Measurements from ENCODE around the gene CFAP58. TPM values are rescaled to one million over a fixed set of nuclear protein-coding genes. Genes with fewer than 3 reads are reported as not detected.

The CFAP58 gene
- total RNA-seq, 1 experiment from 2014 or later = 0.31 TPM

DNA sequence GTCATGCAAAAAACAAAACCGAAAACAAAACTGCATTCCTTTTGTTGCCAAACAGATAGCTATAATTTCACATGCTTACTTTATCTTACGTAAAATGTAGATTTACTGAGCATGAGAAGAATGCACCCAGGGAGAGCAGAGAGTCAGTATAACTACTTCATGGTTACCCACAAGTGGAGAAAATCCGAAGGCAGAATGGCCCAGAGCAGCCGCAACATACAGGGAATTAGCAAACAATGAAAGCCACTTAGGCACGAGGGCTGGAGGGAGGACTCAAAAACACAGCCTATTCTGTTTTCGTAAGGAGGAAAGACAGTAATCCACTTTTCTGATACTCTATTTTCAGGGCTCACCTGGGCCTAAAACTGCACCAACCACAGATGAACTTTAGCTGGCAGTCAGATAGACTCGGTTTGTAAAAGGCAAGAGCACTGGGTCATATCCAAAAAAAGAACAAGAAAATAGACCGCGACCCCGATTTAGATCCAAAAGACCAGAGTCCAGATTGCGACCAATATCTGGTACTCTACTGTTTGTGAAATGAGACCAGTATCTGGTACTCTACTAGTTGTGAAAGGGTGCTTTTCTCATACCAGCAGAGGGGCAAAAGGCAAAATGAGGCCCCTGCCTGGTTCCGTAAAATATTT, 16.7 kb upstream of the CFAP58 start:
- ChIA-PET POLR2A (ENCODE audit: unreplicated experiment) (interaction anchor here (0.6 kb wide), 1 partner anchor 14 kb away, joined by 5 read pairs; no protein-coding TSS in a partner anchor), CTCF (interaction anchor here (0.7 kb wide), 1 partner anchor 45 kb away, joined by 7 read pairs; no protein-coding TSS in a partner anchor)
- no peak for TF ChIP-seq EZH2 (IDR thresholded peaks at IDR 0.05; ENCODE audit: low read depth)
- TF ChIP-seq CTCF (conservative IDR thresholded peaks at IDR 0.05) = no peak
- BruUV-seq (replicated peaks) = TSS peak; percentile 45
- peak overlapping the region; percentile 94 for H3K27ac ChIP-seq
- intact Hi-C loops (cut with micrococcal nuclease; ENCODE audit: unreplicated experiment) = loop anchor here (1.0 to 10.0 kb wide), 2 partner anchors 9 to 442 kb away; no protein-coding TSS in a partner anchor
- H3K4me3 ChIP-seq = peak overlapping the region; percentile 92
- no peaks in the 10 kb centered on the region for H3K27me3 ChIP-seq (ENCODE audit: insufficient read depth, low read depth)
- H3F3A ChIP-seq (ENCODE audit: insufficient read depth, low read depth) = peaks cover 46% of the 10 kb centered on the region
- H3K79me2 ChIP-seq (ENCODE audit: low read depth) = peaks cover 61% of the 10 kb centered on the region
- no peaks in the 10 kb centered on the region for H3K36me3 ChIP-seq (ENCODE audit: low read depth)
- DNase-seq = peak in 1 of 2 experiments; percentile 57
- H2AFZ ChIP-seq = peak overlapping the region; percentile 20; the same call in 1 of the 2 replicates
- H3K9me3 ChIP-seq (ENCODE audit: insufficient read depth, low read depth) = no peaks in the 10 kb centered on the region
- peak overlapping the region; percentile 92 for H3K4me2 ChIP-seq
- H3K4me1 ChIP-seq (replicated peaks; ENCODE audit: insufficient read depth) = peaks cover 65% of the 10 kb centered on the region
- no peaks in the 10 kb centered on the region; the same call in 1 of the 2 replicates for H4K20me1 ChIP-seq (ENCODE audit: insufficient read depth)
- H3K9me2 ChIP-seq (ENCODE audit: insufficient read depth) = no peaks in the 10 kb centered on the region

DNA sequence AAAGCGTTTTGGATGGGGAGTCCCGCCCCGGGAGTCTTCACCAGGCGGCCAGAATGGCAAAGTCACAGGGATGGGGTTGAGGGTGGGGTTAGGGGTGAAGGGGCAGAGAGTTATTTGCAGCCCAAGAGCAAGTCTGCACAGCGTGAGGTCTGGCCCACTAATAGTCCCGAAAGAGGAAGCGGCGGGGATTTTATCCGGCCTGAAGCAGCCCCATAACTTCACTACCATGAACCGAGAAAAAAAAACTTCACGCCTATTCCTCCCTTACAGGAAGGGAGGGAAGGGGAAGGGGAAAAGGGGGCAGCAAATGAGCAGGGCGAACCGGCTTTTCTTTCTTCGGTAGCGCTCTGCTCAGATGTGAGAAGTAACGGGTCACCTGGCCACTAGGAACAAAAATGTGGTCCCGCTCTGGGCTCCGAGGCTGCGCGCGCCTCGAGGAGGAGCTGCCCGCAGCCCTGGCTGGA, 16.1 kb upstream of the CFAP58 start:
- intact Hi-C loops (cut with micrococcal nuclease; ENCODE audit: unreplicated experiment) = loop anchor here (1.0 to 10.0 kb wide), 2 partner anchors 9 to 443 kb away; no protein-coding TSS in a partner anchor
- peak overlapping the region; percentile 90 for H2AFZ ChIP-seq

More for the DNA sequence above, 16.1 kb upstream of the CFAP58 start:
- Histone ChIP-seq H3K4me3 (peak overlapping the region; percentile 92), H3K9me3 (ENCODE audit: insufficient read depth, low read depth) (no peaks in the 10 kb centered on the region), H3K9me2 (ENCODE audit: insufficient read depth) (no peaks in the 10 kb centered on the region), H4K20me1 (ENCODE audit: insufficient read depth) (no peaks in the 10 kb centered on the region; the same call in 1 of the 2 replicates), H3K27me3 (ENCODE audit: insufficient read depth, low read depth) (no peaks in the 10 kb centered on the region), H3F3A (ENCODE audit: insufficient read depth, low read depth) (peaks cover 40% of the 10 kb centered on the region), H3K27ac (peak overlapping the region; percentile 94), H3K36me3 (ENCODE audit: low read depth) (no peaks in the 10 kb centered on the region), H3K79me2 (ENCODE audit: low read depth) (peaks cover 55% of the 10 kb centered on the region), H3K4me1 (replicated peaks; ENCODE audit: insufficient read depth) (peaks cover 59% of the 10 kb centered on the region), H3K4me2 (peak overlapping the region; percentile 92)
- TF ChIP-seq CTCF (conservative IDR thresholded peaks at IDR 0.05) (no peak), EZH2 (IDR thresholded peaks at IDR 0.05; ENCODE audit: low read depth) (no peak)
- no TSS peak for BruUV-seq (replicated peaks)
- ChIA-PET CTCF (no interaction called here), POLR2A (ENCODE audit: unreplicated experiment) (interaction anchor here (0.6 kb wide), 1 partner anchor 14 kb away, joined by 5 read pairs; no protein-coding TSS in a partner anchor)
- DNase-seq = no peak

All from PC-9 (cell line).